GM12891 (cell line): ENCODE measurements around the gene NOM1.

Experiments used
- DNase-seq: peaks from one replicate; pipeline ENCODE4 v3.0.0; 2011; ENCODE audit warnings: low spot score; ENCODE audit not compliant: insufficient read length
- FAIRE-seq: peaks from 2 replicates; lab custom pipeline; 2011; peaks lifted over from hg19 to GRCh38; lab: Jason Lieb, UNC
- PAX5 ChIP-seq: IDR thresholded peaks from 2 replicates; pipeline ENCODE4 v1.6.1; 2011; ENCODE audit warnings: low read length, moderate library complexity, mild to moderate bottlenecking; ENCODE audit not compliant: insufficient read depth, severe bottlenecking
- POLR2A ChIP-seq: IDR thresholded peaks from 2 replicates; pipeline ENCODE4 v1.6.1; 2011; ENCODE audit warnings: low read depth, low read length, control low read depth
- POLR2AphosphoS5 ChIP-seq: IDR thresholded peaks from 2 replicates; pipeline ENCODE4 v1.6.1; 2011; ENCODE audit warnings: low read depth, low read length, control low read depth
- POU2F2 ChIP-seq: IDR thresholded peaks from 2 replicates; pipeline ENCODE4 v1.6.1; 2011; ENCODE audit warnings: low read depth, mild to moderate bottlenecking, control low read depth, low read length, moderate library complexity
- SPI1 ChIP-seq: IDR thresholded peaks from 2 replicates; pipeline ENCODE4 v1.6.1; 2011; ENCODE audit warnings: low read depth, low read length, control low read depth
- TAF1 ChIP-seq: IDR thresholded peaks from 2 replicates; pipeline ENCODE4 v1.6.1; 2011; ENCODE audit warnings: low read depth, low read length, control low read depth

Gene NOM1

DNA sequence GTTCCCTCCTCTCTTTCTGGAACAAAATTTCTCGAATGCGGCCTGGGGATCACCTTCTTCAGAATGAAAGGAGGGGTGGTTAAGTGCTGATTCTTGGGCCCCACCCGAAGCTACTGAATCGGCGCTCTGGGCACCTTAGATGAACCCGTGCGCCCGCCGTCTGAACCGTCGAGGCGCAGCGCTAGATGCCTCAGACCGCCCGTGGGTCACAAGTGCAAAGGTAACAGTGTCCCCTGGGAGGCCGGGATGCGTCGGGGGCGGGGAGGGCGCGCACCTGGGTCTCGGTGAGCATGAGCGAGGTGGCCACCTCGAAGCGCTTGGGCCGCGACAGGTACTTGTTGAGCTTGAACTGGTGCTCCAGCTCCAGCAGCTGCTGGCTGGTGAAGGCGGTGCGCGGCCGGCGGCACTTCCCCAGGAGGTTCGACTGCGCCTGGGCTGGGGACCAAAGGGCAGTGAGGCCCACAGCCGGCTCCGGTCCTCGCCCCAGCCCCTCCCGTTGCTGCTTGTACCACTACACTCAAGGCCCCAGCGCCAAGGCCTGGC is 56.8 kb downstream of the NOM1 start:
- no peak for TF ChIP-seq SPI1
- no peak for TF ChIP-seq TAF1
- no peak for TF ChIP-seq POU2F2
- TF ChIP-seq POLR2AphosphoS5, result no peak
- TF ChIP-seq POLR2A, result no peak
- FAIRE-seq (no peak), DNase-seq (no peak)

GRCh38 chr7:157006829-157007469 is 57.4 kb downstream of the NOM1 start:
- DNase-seq (no peak), FAIRE-seq (no peak)
- TF ChIP-seq POU2F2 (no peak), POLR2AphosphoS5 (no peak), PAX5 (no peak), POLR2A (no peak), SPI1 (no peak), TAF1 (no peak)

- no peak for TF ChIP-seq SPI1
- TF ChIP-seq POLR2AphosphoS5, result no peak
- TF ChIP-seq POU2F2, result no peak
- TF ChIP-seq PAX5, result no peak
- TF ChIP-seq POLR2A, result no peak
- TF ChIP-seq TAF1, result no peak
- DNase-seq (no peak), FAIRE-seq (no peak)
These were observed 58.1 kb downstream of the NOM1 start for GRCh38 chr7:157007470-157008066.

DNA sequence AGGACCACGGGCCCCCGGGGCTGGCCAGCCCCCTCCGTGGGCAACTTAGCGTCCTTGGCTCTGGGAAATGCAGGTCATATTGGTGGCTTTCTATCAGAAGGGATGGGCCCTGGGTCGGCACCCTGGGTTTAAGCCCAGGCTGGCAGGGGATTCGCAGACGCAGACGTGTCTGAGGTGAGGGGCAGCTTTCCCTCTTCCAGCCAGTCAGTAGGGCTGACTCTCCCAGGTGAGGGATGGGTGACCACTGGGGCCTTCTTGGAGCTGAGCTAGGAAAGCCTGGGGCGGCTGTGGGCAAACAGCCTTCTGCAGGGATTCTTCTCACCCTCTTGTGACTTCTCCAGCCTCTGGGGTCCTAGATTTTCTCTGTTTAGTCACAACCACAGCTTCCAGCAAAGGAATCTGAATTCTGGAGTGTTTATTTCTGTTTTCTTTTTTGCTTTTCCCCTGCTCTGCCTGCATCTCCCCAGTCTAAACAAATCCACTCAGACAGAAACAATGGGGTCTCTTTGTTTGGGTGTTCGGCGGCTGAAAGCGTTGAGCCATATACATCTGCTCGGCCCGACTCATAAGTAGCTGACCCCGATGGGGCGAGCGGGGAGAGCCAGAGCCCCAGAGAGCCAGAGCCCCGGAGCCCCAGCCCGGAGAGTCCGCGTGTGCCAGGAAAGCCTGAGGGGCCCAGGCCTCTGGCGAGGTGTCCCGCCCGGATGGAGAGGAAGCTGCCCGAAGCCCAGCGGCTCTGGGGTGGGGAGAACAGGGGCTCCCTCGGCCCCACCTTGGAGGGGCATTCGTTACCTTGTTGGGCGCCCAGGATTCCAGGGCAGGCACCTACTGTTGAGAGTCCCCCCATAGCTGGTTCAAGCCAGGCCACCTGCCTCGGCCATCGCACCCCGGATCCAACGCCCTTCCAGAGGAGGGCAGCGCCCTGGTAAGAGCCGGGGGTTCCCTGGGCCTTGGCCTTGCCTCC is 59.0 kb downstream of the NOM1 start:
- no peak for TF ChIP-seq POLR2AphosphoS5
- TF ChIP-seq POLR2A, result no peak
- no peak for TF ChIP-seq SPI1
- TF ChIP-seq TAF1, result no peak
- TF ChIP-seq PAX5, result no peak
- TF ChIP-seq POU2F2, result no peak
- FAIRE-seq (no peak), DNase-seq (no peak)

- no peak for TF ChIP-seq SPI1
- FAIRE-seq (no peak), DNase-seq (no peak)
These were observed 59.8 kb downstream of the NOM1 start for GRCh38 chr7:157009170-157009777.

GRCh38 chr7:157009778-157010587 is 60.5 kb downstream of the NOM1 start:
- no peak for TF ChIP-seq POU2F2
- TF ChIP-seq PAX5, result peak; percentile 69
- TF ChIP-seq POLR2A, result no peak
- DNase-seq, result no peak
- FAIRE-seq, result no peak

GRCh38 chr7:157010588-157011332 is 61.2 kb downstream of the NOM1 start, which contains the start of gene MNX1:
Gene MNX1, minus strand, starts transcription at chr7:157010663. Its CDS starts 313 bp downstream, at chr7:157010350.
- FAIRE-seq, result peak; percentile 86
- TF ChIP-seq POU2F2 (no peak), POLR2A (no peak)
- peak; percentile 95 for DNase-seq

- no peak for DNase-seq
- TF ChIP-seq TAF1, result no peak
- TF ChIP-seq POU2F2, result no peak
- TF ChIP-seq SPI1, result no peak
- no peak for TF ChIP-seq PAX5
- TF ChIP-seq POLR2AphosphoS5, result no peak
- TF ChIP-seq POLR2A, result no peak
- peak; percentile 58 for FAIRE-seq
These were observed 62.0 kb downstream of the NOM1 start for GRCh38 chr7:157011333-157012112.
